TTC549 (cell line): ENCODE results near the gene DIP2A.
"Not testable (repeated sequence)": the region's sequence is repeated elsewhere in the genome, so short reads cannot be mapped to it uniquely, and the experiment has no call there.

Experiments used
- FAIRE-seq: peaks from 2 replicates; lab custom pipeline; 2012; peaks lifted over from hg19 to GRCh38; lab: Jason Lieb, UNC

DIP2A gene

GRCh38 chr21:46556802-46557201, 98.1 kb downstream of the DIP2A start:
- FAIRE-seq, result no peak

GRCh38 chr21:46557469-46557868, 98.8 kb downstream of the DIP2A start:
- no peak for FAIRE-seq

DNA sequence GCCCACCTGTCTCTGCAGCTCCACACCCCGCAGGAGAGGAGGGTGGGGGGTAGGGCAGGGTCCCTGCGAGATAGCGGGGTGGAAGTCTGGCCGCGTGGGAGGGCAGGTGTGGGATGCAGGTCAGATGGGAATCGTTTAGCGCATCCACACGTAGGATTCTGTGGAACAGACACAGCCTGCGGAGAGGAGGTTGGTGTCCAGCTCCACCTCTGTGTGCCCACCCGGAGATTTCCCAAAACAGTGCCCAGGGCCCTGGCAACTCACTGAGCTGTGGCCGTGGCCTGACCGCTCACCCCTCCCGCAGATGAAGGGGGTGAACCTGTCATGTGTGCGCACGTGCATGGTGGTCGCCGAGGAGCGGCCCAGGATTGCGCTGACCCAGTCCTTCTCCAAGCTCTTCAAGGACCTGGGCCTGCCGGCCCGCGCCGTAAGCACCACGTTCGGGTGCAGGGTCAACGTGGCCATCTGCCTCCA, 99.3 kb downstream of the DIP2A start:
- FAIRE-seq, result no peak

- FAIRE-seq, result no peak
These were observed 100.7 kb downstream of the DIP2A start for GRCh38 chr21:46559291-46559983.

DNA sequence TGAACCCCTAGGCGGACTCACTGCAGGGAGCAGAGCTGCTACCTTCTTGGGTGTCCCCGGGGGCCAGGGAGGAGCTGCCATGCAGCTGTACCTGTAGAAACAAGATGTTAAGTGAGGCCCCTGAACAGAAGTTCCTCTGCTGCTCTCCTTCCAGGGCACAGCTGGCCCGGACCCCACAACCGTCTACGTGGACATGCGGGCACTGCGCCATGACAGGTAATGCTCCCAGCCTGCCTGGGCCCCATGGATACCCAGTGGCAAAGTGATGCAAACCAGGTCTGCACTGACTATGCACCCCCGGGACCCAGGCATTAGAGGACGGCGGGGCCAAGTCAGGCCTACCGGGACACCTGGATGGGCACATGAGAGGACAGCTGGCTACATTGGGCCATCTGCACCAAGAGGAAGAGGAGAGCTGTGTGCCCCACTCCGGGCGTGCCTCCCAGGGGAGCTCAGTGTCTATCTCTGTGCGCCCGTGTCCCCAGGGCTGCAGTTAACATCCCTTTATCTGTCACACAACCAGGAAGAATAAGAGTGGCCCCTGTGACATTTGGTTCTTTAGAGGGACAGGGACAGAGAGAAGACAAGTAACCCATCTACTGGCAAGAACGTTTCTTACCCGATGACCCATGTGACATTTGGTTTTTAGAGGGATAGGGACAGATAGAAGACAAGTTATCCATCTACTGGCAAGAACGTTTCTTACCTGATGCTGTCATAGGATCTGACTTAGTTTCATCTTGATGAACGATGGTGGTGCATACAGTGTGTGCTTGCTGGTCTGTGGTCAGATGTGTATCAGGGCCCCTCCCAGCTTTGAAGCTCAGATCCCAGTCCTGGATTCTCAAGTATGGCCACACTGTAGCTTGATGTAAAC, 102.1 kb downstream of the DIP2A start:
- no peak for FAIRE-seq

- no peak for FAIRE-seq
These were observed 102.9 kb downstream of the DIP2A start for GRCh38 chr21:46561445-46562090.

DNA sequence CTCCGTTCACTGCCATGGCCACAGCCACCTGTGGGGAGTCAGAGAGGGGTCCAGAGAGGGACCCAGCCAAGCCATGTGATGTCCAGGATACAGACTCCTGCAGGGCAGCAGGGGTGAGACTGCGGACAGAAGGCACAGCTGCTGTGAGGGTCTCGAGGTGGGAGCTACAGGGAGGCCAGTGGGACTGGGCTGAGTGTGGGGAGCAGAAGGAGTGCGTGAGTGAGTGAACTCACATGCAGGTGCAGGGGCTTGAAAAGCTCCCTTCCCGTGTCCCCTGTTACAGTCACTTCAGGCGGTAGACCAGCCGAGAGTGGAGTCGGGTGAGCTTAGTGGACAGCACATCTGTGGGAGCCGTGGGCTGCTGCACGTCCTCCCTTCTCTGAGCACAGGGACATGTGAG, 103.8 kb downstream of the DIP2A start:
- no peak for FAIRE-seq

DNA sequence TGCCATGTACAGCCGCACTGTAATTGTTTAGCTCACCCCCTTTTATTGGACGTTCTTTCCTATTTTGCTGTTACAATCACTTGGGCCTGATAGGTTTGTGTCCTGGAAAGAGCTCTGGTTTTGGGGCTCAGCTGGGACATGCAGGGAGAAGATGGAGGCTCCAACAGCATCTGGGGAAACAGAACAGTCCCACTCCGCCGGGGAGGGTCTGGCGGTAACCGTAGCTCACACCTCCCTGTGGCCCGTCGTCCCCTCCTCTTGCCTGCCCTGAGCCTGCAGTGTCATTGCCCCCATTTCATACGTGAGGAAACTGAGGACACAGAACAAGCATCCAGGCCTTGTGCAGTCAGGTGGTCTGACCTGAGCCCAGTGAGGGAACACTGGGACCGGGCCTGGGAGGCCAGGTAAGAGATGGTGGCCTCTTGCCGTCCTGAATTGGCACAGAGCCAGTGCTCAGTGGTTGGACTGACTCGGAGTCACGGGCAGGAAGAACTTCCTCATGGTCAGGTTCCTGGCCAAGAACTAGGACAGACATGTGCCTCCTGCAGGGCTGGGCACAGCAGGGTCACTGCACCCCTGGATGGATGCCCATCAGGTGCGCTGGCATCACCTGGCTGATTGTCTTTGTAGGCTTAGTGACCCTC, 104.4 kb downstream of the DIP2A start:
- FAIRE-seq, result no peak

- FAIRE-seq, result no peak
These were observed 105.7 kb downstream of the DIP2A start for GRCh38 chr21:46564391-46564790.

- no peak for FAIRE-seq
These were observed 108.7 kb downstream of the DIP2A start for GRCh38 chr21:46567348-46567747.

DNA sequence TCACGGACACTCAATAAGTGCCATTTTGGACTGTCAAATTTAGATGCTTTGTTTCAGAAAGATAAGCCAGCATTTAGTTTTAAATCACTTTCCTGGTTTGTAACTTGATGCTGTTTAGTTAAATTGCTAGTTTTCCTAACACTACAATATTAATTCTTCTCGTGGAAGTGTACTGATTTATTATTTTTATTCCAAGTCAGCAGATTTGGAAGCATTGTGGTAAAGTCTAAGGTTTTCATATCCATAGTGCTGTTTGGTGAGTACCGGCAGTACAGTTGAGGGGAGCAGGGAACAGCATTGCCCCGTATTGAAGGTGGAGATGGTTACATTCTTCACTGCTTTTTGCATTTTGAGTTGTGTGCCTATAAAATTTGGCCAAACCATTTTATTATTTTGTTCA, 109.9 kb downstream of the DIP2A start:
- FAIRE-seq, result no peak

DNA sequence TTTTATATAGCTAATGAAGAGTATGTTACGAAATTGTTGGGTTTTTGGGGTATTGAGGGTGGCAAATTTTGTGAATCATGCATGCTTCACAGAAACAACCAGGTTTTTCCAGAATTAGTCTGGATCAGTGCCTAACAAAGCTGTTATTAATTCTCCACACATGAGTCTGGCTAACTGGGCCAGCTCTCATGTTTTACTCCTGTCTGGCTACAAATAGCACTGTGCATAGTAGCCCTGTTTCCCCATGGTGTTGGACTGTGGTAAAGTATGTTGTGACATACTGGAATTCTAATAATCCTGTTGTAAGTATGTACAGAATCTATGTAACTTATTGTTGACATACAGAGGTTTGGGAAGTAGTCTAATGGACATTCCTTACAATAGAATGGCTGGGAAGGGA, 110.4 kb downstream of the DIP2A start:
- no peak for FAIRE-seq

GRCh38 chr21:46570119-46570518, 111.4 kb downstream of the DIP2A start:
- FAIRE-seq, result no peak

DNA sequence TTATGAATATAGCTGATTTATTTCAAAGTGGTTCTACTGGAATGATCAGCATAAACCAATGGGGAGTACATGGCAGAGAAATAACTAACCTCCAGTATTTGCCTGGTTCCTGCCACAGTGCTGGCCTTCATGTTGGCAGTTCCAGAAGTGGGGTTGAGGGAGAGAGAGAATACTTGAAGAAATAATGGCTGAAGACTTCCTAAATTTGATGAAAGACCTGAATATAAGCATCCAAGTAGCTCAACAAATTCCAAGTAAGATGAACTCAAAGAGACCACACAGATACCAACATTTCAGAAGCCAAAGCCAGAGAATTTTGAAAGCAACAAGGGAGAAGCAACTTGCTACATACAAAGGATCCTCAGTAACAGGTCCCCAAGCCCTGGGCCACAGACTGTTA, 111.9 kb downstream of the DIP2A start:
- no peak for FAIRE-seq

DNA sequence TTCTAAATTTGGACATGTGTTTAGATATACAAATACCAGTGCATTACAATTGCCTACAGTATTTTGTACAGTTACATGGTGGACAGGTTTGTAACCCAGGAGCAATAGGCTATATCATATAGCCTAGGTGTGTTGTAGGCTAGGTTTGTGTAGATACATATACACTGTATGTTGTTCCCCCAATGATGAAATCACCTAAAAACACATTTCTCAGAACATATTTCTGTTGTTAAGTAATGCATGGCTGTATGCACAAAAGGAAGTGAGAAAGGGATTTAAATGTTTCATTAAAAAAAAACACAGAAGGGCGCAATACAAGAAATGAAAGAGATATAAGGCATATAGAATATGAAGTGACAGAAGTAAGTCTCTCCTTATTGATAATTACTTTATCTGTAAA, 114.2 kb downstream of the DIP2A start:
- no peak for FAIRE-seq

DNA sequence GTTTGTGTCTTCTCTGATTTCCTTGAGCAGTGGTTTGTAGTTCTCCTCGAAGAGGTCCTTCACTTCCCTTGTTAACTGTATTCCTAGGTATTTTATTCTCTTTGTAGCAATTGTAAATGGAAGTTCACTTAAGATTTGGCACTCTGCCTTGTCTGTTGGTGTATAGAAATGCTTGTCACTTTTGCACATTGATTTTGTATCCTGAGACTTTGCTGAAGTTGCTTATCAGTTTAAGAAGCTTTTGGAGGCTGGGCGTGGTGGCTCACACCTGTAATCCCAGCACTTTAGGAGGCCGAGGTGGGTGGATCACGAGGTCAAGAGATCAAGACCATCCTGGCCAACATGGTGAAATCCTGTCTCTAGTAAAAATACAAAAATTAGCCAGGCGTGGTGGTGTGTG, 119.1 kb downstream of the DIP2A start:
- FAIRE-seq, result not testable (repeated sequence)

GRCh38 chr21:46579394-46579793, 120.7 kb downstream of the DIP2A start:
- not testable (repeated sequence) for FAIRE-seq

GRCh38 chr21:46581780-46582307, 123.2 kb downstream of the DIP2A start:
- FAIRE-seq, result no peak

DNA sequence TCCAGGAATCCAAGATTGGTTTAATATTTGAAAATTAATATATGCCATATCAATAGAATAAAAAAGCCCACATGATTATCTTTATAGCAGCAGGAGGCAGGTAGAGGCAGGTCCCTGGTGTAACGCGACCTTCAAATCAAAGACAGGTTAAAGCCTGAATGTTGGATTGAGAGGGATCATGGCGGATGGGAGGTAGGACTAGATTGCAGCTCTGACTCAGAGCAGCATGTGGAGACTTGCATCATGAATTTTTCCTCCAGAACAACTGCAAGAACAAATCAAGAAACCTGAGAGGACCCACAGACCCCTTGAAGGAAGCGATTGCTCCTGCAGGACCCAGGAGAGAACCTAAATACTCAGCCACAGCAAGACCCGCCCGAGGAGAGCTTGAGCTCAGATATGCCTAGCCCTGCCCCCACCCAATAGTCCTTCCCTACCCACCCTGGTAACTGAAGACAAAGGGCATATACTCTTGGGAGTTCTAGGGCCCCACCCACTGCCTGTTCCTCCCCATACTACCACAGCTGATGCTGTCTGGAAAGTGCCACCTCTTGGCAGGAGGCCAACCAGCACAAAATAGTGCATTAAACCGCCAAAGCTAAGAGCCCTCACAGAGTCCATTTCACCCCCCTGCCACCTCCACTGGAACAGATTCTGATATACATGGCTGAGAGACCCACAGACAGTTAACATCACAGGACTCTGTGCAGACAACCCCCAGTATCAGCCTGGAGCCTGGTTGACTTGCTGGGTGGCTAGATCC, 126.7 kb downstream of the DIP2A start:
- FAIRE-seq, result no peak

DNA sequence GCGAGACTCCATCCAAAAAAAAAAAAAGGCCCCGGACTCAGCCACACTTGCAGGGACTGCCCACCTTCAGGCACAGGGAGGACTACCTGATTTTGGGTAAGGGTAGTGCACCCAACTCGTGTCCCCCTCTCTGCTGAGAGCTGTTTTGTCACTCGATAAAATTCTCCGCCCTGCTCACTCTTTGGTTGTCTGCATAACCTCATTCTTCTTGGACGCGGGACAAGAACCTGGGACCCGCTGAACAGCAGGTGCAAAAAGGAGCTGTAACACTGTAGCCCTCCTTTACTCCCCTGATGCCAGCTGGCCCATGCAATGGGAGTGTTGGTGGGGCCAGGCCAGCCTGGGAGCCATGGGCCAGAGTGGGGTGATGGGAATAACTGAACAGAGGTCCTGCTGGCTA, 135.6 kb downstream of the DIP2A start:
- FAIRE-seq, result no peak

DNA sequence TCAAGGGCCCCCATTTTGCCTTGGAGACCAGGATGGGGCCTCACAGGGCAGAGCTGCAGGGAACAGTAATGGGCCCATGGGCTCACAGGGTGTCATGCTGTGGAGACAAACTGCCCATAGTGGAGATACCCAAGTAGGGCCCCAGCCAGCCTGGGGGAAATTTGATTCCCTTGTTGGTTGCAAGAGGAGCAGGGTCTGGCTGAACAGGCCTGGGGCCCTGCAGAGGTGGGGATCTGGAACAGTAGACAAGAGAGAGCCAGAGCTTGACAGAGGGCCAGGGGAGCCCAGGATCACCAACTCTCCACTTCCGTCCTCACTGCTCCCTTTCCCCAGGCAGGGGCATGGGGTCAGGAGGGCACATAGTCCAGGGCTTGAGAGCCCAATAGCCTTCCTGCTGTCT, 137.5 kb downstream of the DIP2A start:
- no peak for FAIRE-seq

DNA sequence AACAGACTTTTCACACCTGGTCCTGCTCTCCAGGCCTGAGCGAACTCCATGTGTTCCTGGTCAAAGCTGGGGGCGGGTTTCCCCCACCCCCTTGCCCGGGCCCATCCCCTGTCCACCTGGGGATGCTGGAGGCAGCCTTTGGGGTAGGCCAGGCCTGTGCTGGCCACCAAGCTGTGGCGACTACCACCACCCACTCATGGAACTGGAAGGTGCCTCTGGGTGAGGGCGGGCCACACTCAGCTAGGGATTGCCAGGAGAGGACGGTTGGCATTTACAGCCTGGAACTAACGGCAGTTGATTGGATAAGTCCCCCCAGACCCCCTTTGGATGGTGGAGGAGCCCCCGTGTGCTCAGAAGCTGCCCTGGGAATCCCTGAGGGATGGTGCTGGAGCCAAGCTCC, 138.3 kb downstream of the DIP2A start:
- no peak for FAIRE-seq
